HepG2 (cell line): ENCODE data around the gene CNPY4. TPM values are rescaled to one million over a fixed set of nuclear protein-coding genes. Genes with fewer than 3 reads are reported as not detected.

Experiments
- HMGA1 ChIP-seq: sonication (generic); formaldehyde crosslinking; conservative IDR thresholded peaks from 2 replicates; pipeline ENCODE4 v1.4.0; 2020; ENCODE audit warnings: missing genetic modification reagents
- MXI1 ChIP-seq: IDR thresholded peaks from 3 replicates; pipeline ENCODE4 v1.6.1; 2012; ENCODE audit warnings: low read depth, low read length, inconsistent platforms, borderline replicate concordance
- RARA ChIP-seq: IDR thresholded peaks from 2 replicates; pipeline ENCODE4 v1.6.1; 2016; ENCODE audit warnings: missing genetic modification reagents, missing compliant biosample characterization
- RBFOX2 ChIP-seq: fragments of 200-400 bp; formaldehyde crosslinking; IDR thresholded peaks from 2 replicates; pipeline ENCODE4 v1.6.1; 2017; ENCODE audit warnings: low read depth, mild to moderate bottlenecking, low read length
- SATB2 ChIP-seq: sonication (generic); formaldehyde crosslinking; IDR thresholded peaks from 2 replicates; pipeline ENCODE4 v1.5.0; 2020; ENCODE audit warnings: missing genetic modification reagents
- SKI ChIP-seq: fragments of 450-650 bp; IDR thresholded peaks from one replicate; pipeline ENCODE4 v1.6.1; 2018; ENCODE audit warnings: mild to moderate bottlenecking; ENCODE audit not compliant: partially characterized antibody
- SPEN ChIP-seq: sonication (generic); formaldehyde crosslinking; IDR thresholded peaks from 2 replicates; pipeline ENCODE4 v1.5.1; 2020; ENCODE audit warnings: low read depth, mild to moderate bottlenecking, missing genetic modification reagents
- SRSF4 ChIP-seq: fragments of 200-400 bp; formaldehyde crosslinking; IDR thresholded peaks from one replicate; pipeline ENCODE4 v1.6.1; 2018; ENCODE audit warnings: mild to moderate bottlenecking, low read depth, low read length, moderate library complexity; ENCODE audit not compliant: poor library complexity, severe bottlenecking
- TCF12 ChIP-seq, 2 experiments: fragments of 450-650 bp in 1 of 2; sonication (generic) in 1 of 2; formaldehyde crosslinking in 1 of 2; IDR thresholded peaks; 2 replicates each; pipeline versions ENCODE4 v1.6.1 to v1.8.0; 2017 to 2022; ENCODE audit warnings: antibody characterized with exemption in 1 of 2, mild to moderate bottlenecking in 1 of 2, missing genetic modification reagents in 1 of 2, moderate library complexity in 1 of 2
- TEAD3 ChIP-seq: optimal IDR thresholded peaks from 2 replicates; pipeline ENCODE3; 2016; ENCODE audit warnings: borderline replicate concordance
- ZNF33B ChIP-seq: sonication (generic); formaldehyde crosslinking; IDR thresholded peaks from 2 replicates; pipeline ENCODE4 v1.5.1; 2020; ENCODE audit warnings: mild to moderate bottlenecking, missing genetic modification reagents
- ZNF550 ChIP-seq: sonication (generic); formaldehyde crosslinking; IDR thresholded peaks from 2 replicates; pipeline ENCODE4 v1.4.0; 2020; ENCODE audit warnings: mild to moderate bottlenecking, missing genetic modification reagents, borderline replicate concordance
- ZNF773 ChIP-seq: sonication (generic); formaldehyde crosslinking; IDR thresholded peaks from 2 replicates; pipeline ENCODE4 v1.4.0; 2020; ENCODE audit warnings: missing genetic modification reagents, borderline replicate concordance
- polyA plus RNA-seq, 8 experiments: library from polyadenylated mRNA; depleted of rRNA in 3 of 8; stranded (reverse) in 7 of 8; unstranded in 1 of 8; fragments of >200 nt; fragmentation: Illumina TruSeq in 4 of 8; extraction: Trizol in 4 of 8; gene quantifications; 2 replicates each; pipeline versions ENCODE4 v1.2.1 to v1.2.3, GENCODE V29; 2011 to 2016; ENCODE audit warnings: low read depth in 4 of 8, missing spikeins in 1 of 8, mixed read lengths in 1 of 8; ENCODE audit not compliant: insufficient read depth in 1 of 8
- total RNA-seq, 5 experiments: library from RNA; depleted of rRNA; stranded (reverse); fragments of >200 nt; fragmentation: Illumina TruSeq; extraction: Trizol; gene quantifications; 2 replicates each; pipeline ENCODE4 v1.2.3, GENCODE V29; 2016; ENCODE audit warnings: low read depth in 1 of 5
- TF ChIP-seq, protein P1 (sequence below): sonication (generic); formaldehyde crosslinking; conservative IDR thresholded peaks from 2 replicates; pipeline ENCODE4 v1.4.0; 2020; ENCODE audit warnings: mild to moderate bottlenecking, missing genetic modification reagents, moderate library complexity
- TF ChIP-seq, protein P2 (sequence below): sonication (generic); formaldehyde crosslinking; IDR thresholded peaks from 2 replicates; pipeline ENCODE4 v1.5.0; 2020; ENCODE audit warnings: missing genetic modification reagents
- TF ChIP-seq, protein P3 (sequence below): IDR thresholded peaks from 2 replicates; pipeline ENCODE4 v1.6.1; 2016; ENCODE audit warnings: low read depth

CNPY4 gene
- total and polyA plus RNA-seq, 2 of the 13 experiments (the other 11 are each of a cell fraction or from before 2014, with no cell fraction given): 6.2 to 12.7 TPM

DNA sequence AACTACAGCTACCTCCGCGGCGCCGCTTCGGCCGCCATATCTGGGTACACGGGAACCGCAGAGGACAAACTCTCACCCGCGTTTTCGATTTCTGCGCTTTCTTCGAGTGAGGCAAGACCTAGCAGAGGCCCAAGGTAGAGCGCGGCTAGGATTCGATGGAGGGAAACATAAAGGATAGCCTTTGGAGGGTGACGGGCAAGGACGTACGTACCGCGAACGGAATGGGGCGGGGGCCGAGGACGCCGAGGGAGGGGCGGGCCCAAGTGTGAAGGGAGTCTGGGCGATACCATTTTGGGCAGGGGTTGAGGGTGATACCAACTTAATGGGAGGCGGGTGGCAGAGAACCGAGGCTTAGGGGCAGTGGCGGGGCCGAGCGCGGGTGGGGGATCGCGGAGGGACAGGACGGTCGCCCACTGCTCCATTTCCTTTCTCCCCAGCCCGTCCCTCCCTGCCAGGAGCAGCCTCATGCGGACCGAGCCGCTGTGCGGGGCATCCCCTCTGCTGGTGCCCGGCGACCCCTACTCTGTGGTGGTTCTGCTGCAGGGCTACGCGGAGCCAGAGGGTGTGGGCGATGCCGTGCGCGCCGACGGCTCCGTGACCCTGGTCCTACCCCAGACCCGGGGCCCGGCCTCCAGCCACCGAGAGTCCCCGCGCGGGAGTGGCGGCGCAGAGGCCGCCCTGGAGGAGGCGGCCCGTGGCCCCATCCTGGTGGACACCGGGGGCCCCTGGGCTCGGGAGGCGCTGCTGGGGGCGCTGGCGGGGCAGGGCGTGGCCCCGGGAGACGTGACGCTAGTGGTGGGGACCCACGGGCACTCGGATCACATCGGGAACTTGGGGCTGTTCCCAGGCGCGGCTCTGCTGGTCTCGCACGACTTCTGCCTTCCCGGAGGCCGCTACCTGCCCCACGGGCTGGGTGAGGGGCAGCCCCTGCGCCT, 7.8 kb downstream of the CNPY4 start, which contains the start of gene MBLAC1 (continued):
- TF ChIP-seq, protein P1, sequence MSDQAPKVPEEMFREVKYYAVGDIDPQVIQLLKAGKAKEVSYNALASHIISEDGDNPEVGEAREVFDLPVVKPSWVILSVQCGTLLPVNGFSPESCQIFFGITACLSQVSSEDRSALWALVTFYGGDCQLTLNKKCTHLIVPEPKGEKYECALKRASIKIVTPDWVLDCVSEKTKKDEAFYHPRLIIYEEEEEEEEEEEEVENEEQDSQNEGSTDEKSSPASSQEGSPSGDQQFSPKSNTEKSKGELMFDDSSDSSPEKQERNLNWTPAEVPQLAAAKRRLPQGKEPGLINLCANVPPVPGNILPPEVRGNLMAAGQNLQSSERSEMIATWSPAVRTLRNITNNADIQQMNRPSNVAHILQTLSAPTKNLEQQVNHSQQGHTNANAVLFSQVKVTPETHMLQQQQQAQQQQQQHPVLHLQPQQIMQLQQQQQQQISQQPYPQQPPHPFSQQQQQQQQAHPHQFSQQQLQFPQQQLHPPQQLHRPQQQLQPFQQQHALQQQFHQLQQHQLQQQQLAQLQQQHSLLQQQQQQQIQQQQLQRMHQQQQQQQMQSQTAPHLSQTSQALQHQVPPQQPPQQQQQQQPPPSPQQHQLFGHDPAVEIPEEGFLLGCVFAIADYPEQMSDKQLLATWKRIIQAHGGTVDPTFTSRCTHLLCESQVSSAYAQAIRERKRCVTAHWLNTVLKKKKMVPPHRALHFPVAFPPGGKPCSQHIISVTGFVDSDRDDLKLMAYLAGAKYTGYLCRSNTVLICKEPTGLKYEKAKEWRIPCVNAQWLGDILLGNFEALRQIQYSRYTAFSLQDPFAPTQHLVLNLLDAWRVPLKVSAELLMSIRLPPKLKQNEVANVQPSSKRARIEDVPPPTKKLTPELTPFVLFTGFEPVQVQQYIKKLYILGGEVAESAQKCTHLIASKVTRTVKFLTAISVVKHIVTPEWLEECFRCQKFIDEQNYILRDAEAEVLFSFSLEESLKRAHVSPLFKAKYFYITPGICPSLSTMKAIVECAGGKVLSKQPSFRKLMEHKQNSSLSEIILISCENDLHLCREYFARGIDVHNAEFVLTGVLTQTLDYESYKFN (CRISPR knock-in tag): peak; percentile 9; the same call in 1 of the 2 replicates
- no peak for TF ChIP-seq ZNF33B (CRISPR knock-in tag)
- peak; percentile 80 for TF ChIP-seq RBFOX2
- no peak for TF ChIP-seq TCF12 (IDR thresholded peaks at IDR 0.05)
- TF ChIP-seq TCF12 (CRISPR knock-in tag; IDR thresholded peaks at IDR 0.05): 0 out of 2 replicates have a peak, but pooled peaks have one; percentile 30
- no peak for TF ChIP-seq HMGA1 (CRISPR knock-in tag)
- 0 out of 2 replicates have a peak, but pooled peaks have one; percentile 41 for TF ChIP-seq SATB2 (CRISPR knock-in tag)
- peak; percentile 29 for TF ChIP-seq TEAD3 (CRISPR knock-in tag)
- TF ChIP-seq ZNF550 (CRISPR knock-in tag): 0 out of 2 replicates have a peak, but pooled peaks have one; percentile 22
- TF ChIP-seq, protein P2, sequence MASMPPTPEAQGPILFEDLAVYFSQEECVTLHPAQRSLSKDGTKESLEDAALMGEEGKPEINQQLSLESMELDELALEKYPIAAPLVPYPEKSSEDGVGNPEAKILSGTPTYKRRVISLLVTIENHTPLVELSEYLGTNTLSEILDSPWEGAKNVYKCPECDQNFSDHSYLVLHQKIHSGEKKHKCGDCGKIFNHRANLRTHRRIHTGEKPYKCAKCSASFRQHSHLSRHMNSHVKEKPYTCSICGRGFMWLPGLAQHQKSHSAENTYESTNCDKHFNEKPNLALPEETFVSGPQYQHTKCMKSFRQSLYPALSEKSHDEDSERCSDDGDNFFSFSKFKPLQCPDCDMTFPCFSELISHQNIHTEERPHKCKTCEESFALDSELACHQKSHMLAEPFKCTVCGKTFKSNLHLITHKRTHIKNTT (CRISPR knock-in tag): no peak; the same call in 1 of the 2 replicates
- TF ChIP-seq, protein P3, sequence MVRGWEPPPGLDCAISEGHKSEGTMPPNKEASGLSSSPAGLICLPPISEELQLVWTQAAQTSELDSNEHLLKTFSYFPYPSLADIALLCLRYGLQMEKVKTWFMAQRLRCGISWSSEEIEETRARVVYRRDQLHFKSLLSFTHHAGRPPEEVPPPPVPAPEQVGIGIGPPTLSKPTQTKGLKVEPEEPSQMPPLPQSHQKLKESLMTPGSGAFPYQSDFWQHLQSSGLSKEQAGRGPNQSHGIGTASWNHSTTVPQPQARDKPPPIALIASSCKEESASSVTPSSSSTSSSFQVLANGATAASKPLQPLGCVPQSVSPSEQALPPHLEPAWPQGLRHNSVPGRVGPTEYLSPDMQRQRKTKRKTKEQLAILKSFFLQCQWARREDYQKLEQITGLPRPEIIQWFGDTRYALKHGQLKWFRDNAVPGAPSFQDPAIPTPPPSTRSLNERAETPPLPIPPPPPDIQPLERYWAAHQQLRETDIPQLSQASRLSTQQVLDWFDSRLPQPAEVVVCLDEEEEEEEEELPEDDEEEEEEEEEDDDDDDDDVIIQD (CRISPR knock-in tag): no peak
- TF ChIP-seq SPEN (CRISPR knock-in tag): peak; percentile 57; the same call in 1 of the 2 replicates
- no peak for TF ChIP-seq SRSF4
- TF ChIP-seq RARA (CRISPR knock-in tag): 0 out of 2 replicates have a peak, but pooled peaks have one; percentile 6
- TF ChIP-seq SKI: no peak
- peak; percentile 33; the same call in 1 of the 2 replicates for TF ChIP-seq ZNF773 (CRISPR knock-in tag)
- 0 out of 3 replicates have a peak, but pooled peaks have one; percentile 50 for TF ChIP-seq MXI1
